Panc1 (cell line): Measurements from ENCODE around the gene ZNF185.

Experiments
- POLR2AphosphoS5 ChIP-seq: IDR thresholded peaks from 2 replicates; pipeline ENCODE4 v1.6.1; 2012; ENCODE audit warnings: mild to moderate bottlenecking, low read depth, low read length, moderate library complexity
- SIN3A ChIP-seq: IDR thresholded peaks from 2 replicates; pipeline ENCODE4 v1.6.1; 2012; ENCODE audit warnings: low read depth, mild to moderate bottlenecking, low read length, moderate library complexity, borderline replicate concordance; ENCODE audit not compliant: insufficient read depth
- TCF7L2 ChIP-seq: IDR thresholded peaks from 2 replicates; pipeline ENCODE4 v1.6.1; 2011; ENCODE audit warnings: mild to moderate bottlenecking, low read depth, low read length, inconsistent platforms
- TF ChIP-seq, protein P1 (sequence below): fragments of 450-650 bp; IDR thresholded peaks from 2 replicates; pipeline ENCODE4 v1.5.1; 2017; ENCODE audit warnings: mild to moderate bottlenecking

DNA sequence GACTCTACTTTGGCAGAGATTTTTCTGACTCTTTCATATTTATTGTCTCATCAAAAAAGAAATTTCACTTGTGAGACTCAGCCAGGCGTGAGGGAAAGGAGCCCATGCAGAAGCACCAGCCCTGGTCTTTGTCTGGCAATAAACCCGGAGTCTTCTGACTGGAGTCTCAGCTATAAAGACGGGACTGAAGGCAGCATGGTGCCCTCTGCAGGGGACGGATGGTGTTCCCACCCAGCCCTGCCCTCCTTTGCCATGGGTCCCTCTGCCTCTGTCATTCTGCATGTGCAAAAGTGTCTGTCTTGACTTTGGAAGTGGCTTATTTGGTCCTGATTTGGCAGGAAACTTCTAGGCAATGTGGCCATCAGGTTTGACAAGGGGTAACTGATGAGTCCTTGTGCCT, 14.2 kb downstream of the ZNF185 start:
- TF ChIP-seq, protein P1, sequence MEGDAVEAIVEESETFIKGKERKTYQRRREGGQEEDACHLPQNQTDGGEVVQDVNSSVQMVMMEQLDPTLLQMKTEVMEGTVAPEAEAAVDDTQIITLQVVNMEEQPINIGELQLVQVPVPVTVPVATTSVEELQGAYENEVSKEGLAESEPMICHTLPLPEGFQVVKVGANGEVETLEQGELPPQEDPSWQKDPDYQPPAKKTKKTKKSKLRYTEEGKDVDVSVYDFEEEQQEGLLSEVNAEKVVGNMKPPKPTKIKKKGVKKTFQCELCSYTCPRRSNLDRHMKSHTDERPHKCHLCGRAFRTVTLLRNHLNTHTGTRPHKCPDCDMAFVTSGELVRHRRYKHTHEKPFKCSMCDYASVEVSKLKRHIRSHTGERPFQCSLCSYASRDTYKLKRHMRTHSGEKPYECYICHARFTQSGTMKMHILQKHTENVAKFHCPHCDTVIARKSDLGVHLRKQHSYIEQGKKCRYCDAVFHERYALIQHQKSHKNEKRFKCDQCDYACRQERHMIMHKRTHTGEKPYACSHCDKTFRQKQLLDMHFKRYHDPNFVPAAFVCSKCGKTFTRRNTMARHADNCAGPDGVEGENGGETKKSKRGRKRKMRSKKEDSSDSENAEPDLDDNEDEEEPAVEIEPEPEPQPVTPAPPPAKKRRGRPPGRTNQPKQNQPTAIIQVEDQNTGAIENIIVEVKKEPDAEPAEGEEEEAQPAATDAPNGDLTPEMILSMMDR = no peak
- no peak for TF ChIP-seq POLR2AphosphoS5
- no peak for TF ChIP-seq TCF7L2
- TF ChIP-seq SIN3A = no peak
